ENCODE results near the gene PAPPA2. TPM values are rescaled to one million over a fixed set of nuclear protein-coding genes. Genes with fewer than 3 reads are reported as not detected.
"Not testable (repeated sequence)": the region's sequence is repeated elsewhere in the genome, so short reads cannot be mapped to it uniquely, and the experiment has no call there.

PAPPA2 gene
- polyA plus RNA-seq, 1 experiment: 0.97 TPM

DNA sequence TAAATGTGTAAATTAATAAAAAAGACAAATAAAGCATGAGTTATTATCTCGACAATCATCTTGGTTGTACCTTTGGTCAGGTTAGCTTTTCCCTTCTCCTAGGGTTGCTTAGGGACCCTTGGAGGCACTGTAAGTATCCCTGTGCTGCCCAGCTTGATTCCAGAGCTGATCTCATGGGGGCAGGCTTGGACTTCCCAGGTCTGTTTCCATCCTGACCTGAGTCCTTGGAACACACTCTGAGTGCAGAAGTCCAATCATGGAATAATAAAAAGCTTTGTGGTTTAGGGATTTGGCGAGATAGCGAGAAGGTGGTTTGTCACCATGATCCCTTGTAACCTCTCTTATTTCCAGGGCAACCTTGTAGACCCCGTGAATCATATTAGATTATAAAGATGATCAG is 18.7 kb upstream of the PAPPA2 start:
- no peak for DNase-seq (ENCODE audit: low read depth)
- Histone ChIP-seq H3K27me3 (ENCODE audit: control insufficient read depth, insufficient read depth, low read length) (no peaks in the 10 kb centered on the region), H3K4me3 (ENCODE audit: low read depth, low read length) (no peak overlapping the region), H3K36me3 (ENCODE audit: control insufficient read depth, insufficient read depth, low read length) (no peaks in the 10 kb centered on the region)
- ChIA-PET CTCF (no interaction called here), POLR2A (no interaction called here)
- TF ChIP-seq, protein P1, sequence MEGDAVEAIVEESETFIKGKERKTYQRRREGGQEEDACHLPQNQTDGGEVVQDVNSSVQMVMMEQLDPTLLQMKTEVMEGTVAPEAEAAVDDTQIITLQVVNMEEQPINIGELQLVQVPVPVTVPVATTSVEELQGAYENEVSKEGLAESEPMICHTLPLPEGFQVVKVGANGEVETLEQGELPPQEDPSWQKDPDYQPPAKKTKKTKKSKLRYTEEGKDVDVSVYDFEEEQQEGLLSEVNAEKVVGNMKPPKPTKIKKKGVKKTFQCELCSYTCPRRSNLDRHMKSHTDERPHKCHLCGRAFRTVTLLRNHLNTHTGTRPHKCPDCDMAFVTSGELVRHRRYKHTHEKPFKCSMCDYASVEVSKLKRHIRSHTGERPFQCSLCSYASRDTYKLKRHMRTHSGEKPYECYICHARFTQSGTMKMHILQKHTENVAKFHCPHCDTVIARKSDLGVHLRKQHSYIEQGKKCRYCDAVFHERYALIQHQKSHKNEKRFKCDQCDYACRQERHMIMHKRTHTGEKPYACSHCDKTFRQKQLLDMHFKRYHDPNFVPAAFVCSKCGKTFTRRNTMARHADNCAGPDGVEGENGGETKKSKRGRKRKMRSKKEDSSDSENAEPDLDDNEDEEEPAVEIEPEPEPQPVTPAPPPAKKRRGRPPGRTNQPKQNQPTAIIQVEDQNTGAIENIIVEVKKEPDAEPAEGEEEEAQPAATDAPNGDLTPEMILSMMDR (IDR thresholded peaks at IDR 0.05; ENCODE audit: insufficient read depth, low read depth, low read length): no peak

DNA sequence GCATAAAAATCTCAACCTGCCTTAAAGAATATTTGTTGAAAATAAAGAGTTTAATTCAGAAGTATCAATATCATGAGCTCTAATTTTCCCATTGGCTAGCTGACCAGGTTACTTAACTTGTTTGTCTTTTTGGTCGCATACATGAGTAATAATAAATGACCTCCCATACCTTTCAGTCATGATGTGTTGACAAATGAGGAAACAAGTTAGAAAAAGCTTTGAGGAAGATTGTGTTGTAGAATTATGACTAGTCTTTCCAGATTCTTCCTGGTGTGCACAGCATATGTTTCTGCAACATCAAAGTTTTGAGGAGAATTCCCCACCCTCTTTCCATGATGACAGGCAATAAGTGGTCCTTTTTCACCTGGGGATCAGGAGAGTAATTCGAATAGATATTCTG is 17.6 kb upstream of the PAPPA2 start:
- DNase-seq (ENCODE audit: low read depth): no peak
- no peak overlapping the region for H3K4me3 ChIP-seq (ENCODE audit: low read depth, low read length)
- H3K27me3 ChIP-seq (ENCODE audit: control insufficient read depth, insufficient read depth, low read length): no peaks in the 10 kb centered on the region
- CTCF ChIA-PET: no interaction called here
- POLR2A ChIA-PET: no interaction called here
- TF ChIP-seq, protein P1 (IDR thresholded peaks at IDR 0.05; ENCODE audit: insufficient read depth, low read depth, low read length): no peak
- no peaks in the 10 kb centered on the region for H3K36me3 ChIP-seq (ENCODE audit: control insufficient read depth, insufficient read depth, low read length)

DNA sequence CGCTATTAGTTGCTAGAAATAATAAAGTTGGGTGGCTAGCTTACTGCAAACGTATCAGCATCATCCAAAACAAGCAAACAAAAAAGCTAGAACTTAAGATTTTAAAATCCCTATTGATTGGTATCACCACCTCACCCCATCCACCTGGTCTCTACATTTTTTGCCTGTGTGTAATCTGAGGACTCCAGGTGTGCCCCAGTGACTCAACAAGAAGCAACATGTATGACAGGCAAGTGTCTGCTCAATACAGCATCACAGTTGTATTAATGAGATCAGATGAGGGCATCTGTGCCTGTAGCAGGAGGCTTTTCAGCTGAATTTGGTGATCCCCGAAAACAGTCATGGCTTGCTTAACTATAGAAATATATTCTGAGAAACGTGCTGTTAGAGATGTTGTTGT is 14.6 kb upstream of the PAPPA2 start:
- DNase-seq (ENCODE audit: low read depth): no peak
- TF ChIP-seq, protein P1 (IDR thresholded peaks at IDR 0.05; ENCODE audit: insufficient read depth, low read depth, low read length): no peak
- ChIA-PET CTCF (interaction anchor here (0.5 kb wide), 1 partner anchor 158 kb away, joined by 3 read pairs; no protein-coding TSS in a partner anchor), POLR2A (no interaction called here)
- no peaks in the 10 kb centered on the region for H3K36me3 ChIP-seq (ENCODE audit: control insufficient read depth, insufficient read depth, low read length)
- H3K4me3 ChIP-seq (ENCODE audit: low read depth, low read length): no peak overlapping the region
- no peaks in the 10 kb centered on the region for H3K27me3 ChIP-seq (ENCODE audit: control insufficient read depth, insufficient read depth, low read length)

DNA sequence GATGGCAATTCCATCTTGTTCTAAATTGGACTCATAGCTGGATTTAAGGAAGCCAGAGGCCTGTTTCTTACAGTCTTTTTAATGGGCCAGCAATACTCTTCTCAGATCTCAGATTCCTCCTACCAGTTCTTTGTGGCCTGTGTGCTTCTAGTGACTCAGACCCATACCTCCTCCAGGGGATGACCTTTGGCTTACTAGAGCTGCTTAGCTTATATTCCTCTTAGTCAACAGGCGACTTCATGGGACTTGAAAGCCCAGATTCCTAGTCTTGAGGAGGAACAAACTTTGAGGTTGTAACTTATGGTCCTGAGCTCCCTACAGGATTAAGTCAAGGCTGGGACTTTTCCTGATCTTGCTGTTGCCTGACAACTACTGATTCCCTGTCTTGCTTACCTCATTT is 12.4 kb upstream of the PAPPA2 start:
- Histone ChIP-seq H3K4me3 (ENCODE audit: low read depth, low read length) (no peak overlapping the region), H3K36me3 (ENCODE audit: control insufficient read depth, insufficient read depth, low read length) (no peaks in the 10 kb centered on the region), H3K27me3 (ENCODE audit: control insufficient read depth, insufficient read depth, low read length) (no peaks in the 10 kb centered on the region)
- CTCF ChIA-PET: no interaction called here
- POLR2A ChIA-PET: no interaction called here
- TF ChIP-seq, protein P1 (IDR thresholded peaks at IDR 0.05; ENCODE audit: insufficient read depth, low read depth, low read length): no peak
- DNase-seq (ENCODE audit: low read depth): no peak

DNA sequence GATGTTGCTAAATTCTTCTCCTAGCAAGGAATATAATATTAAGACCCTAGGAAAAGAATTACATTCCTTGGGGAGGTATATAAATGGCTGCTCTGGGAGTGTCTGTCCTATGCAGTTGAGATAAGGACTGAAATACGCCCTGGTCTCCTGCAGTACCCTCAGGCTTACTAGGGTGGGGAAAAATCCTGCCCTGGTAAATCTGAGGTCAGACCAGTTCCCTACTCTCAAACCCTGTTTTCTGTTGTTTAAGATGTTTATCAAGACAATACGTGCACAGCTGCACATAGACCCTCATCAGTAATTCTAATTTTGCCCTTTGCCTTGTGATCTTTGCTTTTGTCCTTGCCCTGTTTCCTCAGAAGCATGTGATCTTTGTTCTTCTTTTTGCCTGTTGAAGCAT is 11.2 kb upstream of the PAPPA2 start:
- H3K36me3 ChIP-seq (ENCODE audit: control insufficient read depth, insufficient read depth, low read length); DNase-seq (ENCODE audit: low read depth); CTCF ChIA-PET; H3K27me3 ChIP-seq (ENCODE audit: control insufficient read depth, insufficient read depth, low read length); H3K4me3 ChIP-seq (ENCODE audit: low read depth, low read length); POLR2A ChIA-PET: not testable (repeated sequence)

DNA sequence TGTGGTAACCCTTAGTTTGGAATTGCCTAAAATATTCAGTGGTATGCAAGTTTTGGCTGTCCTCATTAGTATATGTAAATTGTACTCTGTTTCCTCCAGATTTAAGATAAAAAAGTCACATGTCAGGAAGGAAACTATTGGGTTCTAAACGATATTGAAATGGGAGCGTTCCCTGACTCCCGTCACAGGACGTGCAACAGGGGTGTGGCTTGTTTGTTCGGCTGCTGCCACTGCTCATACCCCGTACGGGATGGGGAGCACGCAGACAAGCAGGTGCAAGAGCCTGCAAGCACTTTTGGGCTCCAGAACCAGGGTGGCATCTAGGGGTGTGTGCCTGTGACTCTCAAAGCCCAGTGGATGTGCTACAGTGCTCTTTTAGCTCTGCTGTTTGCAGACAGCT is 6.2 kb upstream of the PAPPA2 start:
- no peak overlapping the region for H3K4me3 ChIP-seq (ENCODE audit: low read depth, low read length)
- TF ChIP-seq, protein P1 (IDR thresholded peaks at IDR 0.05; ENCODE audit: insufficient read depth, low read depth, low read length): no peak
- ChIA-PET POLR2A (no interaction called here), CTCF (no interaction called here)
- no peaks in the 10 kb centered on the region for H3K36me3 ChIP-seq (ENCODE audit: control insufficient read depth, insufficient read depth, low read length)
- no peak for DNase-seq (ENCODE audit: low read depth)
- H3K27me3 ChIP-seq (ENCODE audit: control insufficient read depth, insufficient read depth, low read length): no peaks in the 10 kb centered on the region

All from BJ (cell line).